ENCODE data around the gene LRCH1. TPM values are rescaled to one million over a fixed set of nuclear protein-coding genes. Genes with fewer than 3 reads are reported as not detected.

The LRCH1 gene
- total RNA-seq, 1 donor, result 6.9 TPM

DNA sequence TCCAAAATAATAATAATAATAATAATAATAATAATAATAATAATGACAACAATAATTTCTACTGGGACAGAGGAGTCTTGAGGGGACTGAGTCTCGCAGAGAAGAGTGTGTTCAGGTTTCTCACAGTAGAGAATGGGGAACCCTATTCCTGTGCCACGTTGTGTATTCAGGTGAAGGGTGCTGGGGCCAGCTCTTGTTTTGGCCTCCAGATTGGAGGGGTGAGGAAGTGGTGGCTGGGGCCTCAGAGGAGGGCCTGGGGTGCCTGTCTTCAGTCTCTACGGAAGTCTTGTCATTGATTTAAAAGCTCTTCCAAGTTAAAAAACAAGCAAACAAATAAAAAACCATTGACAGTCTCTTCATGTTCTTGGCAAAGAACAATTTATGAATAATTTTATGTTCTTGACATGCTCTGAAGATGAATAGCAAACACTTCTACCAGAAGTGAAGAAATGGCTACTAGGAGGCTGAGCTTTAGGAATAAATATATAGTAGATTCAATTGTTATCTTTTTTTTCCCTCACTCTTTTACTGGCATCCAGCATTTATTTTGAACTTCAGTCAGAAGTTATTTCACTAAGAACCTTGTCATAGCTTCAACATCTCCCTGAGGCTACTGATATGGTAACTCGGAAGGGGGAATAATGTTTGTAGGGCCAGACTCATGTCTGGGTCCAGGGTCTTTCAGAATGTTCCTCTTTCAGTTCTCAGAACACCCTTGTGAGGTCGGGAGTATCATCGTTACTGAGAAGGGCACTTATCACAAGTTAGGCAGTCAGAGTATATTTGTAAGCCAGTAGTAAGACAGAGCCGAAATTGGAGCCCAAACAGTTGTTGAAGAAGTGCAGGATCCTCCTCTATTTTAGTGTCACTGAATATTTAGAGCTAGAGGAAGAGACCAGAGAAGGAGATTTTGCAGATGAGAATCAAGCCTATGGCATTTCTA lies 13.1 kb downstream of the LRCH1 start:
- no peak overlapping the region for H3K4me3 ChIP-seq (ENCODE audit: insufficient read depth, low read length)
- H3K36me3 ChIP-seq (ENCODE audit: insufficient read depth, low read length), result no peaks in the 10 kb centered on the region
- H4K20me1 ChIP-seq (ENCODE audit: insufficient read depth, low read length), result peaks cover 42% of the 10 kb centered on the region
- peaks cover 7% of the 10 kb centered on the region for H3K4me1 ChIP-seq (ENCODE audit: insufficient read depth, low read length)
- peaks cover 93% of the 10 kb centered on the region for H3K79me2 ChIP-seq (ENCODE audit: insufficient read depth, low read length)
- H3K27ac ChIP-seq (ENCODE audit: low read depth, low read length), result no peak overlapping the region
- H3K9me3 ChIP-seq (ENCODE audit: low read depth, low read length), result no peaks in the 10 kb centered on the region
- no peak for DNase-seq (ENCODE audit: insufficient read length, low spot score, missing footprints)
- TF ChIP-seq, protein P1, sequence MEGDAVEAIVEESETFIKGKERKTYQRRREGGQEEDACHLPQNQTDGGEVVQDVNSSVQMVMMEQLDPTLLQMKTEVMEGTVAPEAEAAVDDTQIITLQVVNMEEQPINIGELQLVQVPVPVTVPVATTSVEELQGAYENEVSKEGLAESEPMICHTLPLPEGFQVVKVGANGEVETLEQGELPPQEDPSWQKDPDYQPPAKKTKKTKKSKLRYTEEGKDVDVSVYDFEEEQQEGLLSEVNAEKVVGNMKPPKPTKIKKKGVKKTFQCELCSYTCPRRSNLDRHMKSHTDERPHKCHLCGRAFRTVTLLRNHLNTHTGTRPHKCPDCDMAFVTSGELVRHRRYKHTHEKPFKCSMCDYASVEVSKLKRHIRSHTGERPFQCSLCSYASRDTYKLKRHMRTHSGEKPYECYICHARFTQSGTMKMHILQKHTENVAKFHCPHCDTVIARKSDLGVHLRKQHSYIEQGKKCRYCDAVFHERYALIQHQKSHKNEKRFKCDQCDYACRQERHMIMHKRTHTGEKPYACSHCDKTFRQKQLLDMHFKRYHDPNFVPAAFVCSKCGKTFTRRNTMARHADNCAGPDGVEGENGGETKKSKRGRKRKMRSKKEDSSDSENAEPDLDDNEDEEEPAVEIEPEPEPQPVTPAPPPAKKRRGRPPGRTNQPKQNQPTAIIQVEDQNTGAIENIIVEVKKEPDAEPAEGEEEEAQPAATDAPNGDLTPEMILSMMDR (IDR thresholded peaks at IDR 0.05; ENCODE audit: extremely low read depth, low read depth, low read length), result no peak
- H3K27me3 ChIP-seq (ENCODE audit: insufficient read depth, low read length), result no peaks in the 10 kb centered on the region
- no peak overlapping the region for H2AFZ ChIP-seq (ENCODE audit: low read length)
- H3K4me2 ChIP-seq (ENCODE audit: insufficient read depth, low read length), result no peak overlapping the region

DNA sequence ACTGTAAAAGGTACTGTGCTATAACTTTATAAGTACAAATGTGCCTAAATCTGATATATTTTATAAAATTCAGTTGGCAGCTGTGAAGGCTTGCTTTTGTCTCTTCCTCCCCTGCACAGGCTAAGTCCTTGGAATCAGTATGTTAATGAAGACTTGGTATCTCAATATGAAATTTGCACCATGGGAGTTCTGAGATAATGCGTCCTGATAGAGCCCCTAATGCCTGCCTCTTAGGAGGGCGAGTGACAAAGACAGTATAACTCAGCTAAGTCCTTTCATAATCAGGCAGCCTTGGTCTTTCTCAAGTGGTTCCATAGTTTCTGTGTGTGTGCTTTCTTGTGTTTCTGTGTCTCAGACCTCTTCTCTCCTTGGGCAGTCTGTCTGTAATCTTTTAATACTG lies 14.7 kb downstream of the LRCH1 start:
- Histone ChIP-seq H4K20me1 (ENCODE audit: insufficient read depth, low read length) (peaks cover 40% of the 10 kb centered on the region), H3K27ac (ENCODE audit: low read depth, low read length) (no peak overlapping the region), H2AFZ (ENCODE audit: low read length) (no peak overlapping the region), H3K9me3 (ENCODE audit: low read depth, low read length) (no peaks in the 10 kb centered on the region), H3K36me3 (ENCODE audit: insufficient read depth, low read length) (no peaks in the 10 kb centered on the region), H3K4me3 (ENCODE audit: insufficient read depth, low read length) (no peak overlapping the region), H3K27me3 (ENCODE audit: insufficient read depth, low read length) (no peaks in the 10 kb centered on the region), H3K79me2 (ENCODE audit: insufficient read depth, low read length) (peaks cover 92% of the 10 kb centered on the region), H3K4me1 (ENCODE audit: insufficient read depth, low read length) (no peaks in the 10 kb centered on the region), H3K4me2 (ENCODE audit: insufficient read depth, low read length) (no peak overlapping the region)
- TF ChIP-seq, protein P1 (IDR thresholded peaks at IDR 0.05; ENCODE audit: extremely low read depth, low read depth, low read length), result no peak
- DNase-seq (ENCODE audit: insufficient read length, low spot score, missing footprints), result no peak

DNA sequence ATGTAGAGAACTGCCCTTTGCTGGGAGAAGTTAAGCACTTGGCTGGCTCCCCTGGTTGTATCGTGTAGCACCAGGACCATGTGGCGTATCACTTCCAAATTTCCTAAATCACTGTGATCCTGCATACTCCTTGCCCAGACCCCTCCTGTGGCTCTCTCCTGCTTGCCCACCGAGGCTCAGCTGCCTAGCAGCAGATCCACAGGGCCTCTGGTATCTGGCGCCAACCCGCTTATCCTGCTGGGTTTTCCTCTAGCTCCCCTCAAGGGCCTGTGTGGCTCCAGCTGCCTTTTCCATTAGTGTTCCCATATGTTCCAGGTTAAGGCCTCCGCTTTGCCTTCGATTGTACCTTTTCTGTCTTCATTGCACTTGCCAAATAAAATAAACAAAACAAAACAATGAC lies 16.5 kb downstream of the LRCH1 start:
- Histone ChIP-seq H4K20me1 (ENCODE audit: insufficient read depth, low read length) (peaks cover 35% of the 10 kb centered on the region), H3K27ac (ENCODE audit: low read depth, low read length) (no peak overlapping the region), H3K4me3 (ENCODE audit: insufficient read depth, low read length) (no peak overlapping the region), H3K79me2 (ENCODE audit: insufficient read depth, low read length) (peaks cover 86% of the 10 kb centered on the region), H2AFZ (ENCODE audit: low read length) (no peak overlapping the region), H3K36me3 (ENCODE audit: insufficient read depth, low read length) (no peaks in the 10 kb centered on the region), H3K27me3 (ENCODE audit: insufficient read depth, low read length) (no peaks in the 10 kb centered on the region), H3K4me1 (ENCODE audit: insufficient read depth, low read length) (no peaks in the 10 kb centered on the region), H3K9me3 (ENCODE audit: low read depth, low read length) (no peaks in the 10 kb centered on the region), H3K4me2 (ENCODE audit: insufficient read depth, low read length) (no peak overlapping the region)
- TF ChIP-seq, protein P1 (IDR thresholded peaks at IDR 0.05; ENCODE audit: extremely low read depth, low read depth, low read length), result no peak
- DNase-seq (ENCODE audit: insufficient read length, low spot score, missing footprints), result no peak

DNA sequence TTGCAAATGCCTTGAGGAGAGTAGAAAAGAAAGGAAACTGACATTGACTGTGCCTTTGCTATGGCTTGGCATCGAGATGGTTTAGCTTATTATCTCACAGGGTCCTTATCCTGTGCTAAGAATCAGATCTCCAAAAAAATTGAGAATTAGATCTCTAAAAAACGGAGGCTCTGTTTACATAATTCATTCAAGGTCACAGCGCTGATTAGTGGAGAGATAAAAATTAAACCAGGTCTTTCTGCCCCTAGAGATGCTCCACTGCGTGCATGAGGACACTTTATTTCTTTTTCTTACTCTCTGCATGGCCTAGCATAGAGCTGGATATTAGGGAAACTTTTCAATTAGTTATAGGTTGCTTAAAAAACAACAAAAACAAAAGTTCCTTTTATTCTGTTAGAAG lies 17.3 kb downstream of the LRCH1 start:
- TF ChIP-seq, protein P1 (IDR thresholded peaks at IDR 0.05; ENCODE audit: extremely low read depth, low read depth, low read length), result no peak
- no peaks in the 10 kb centered on the region for H3K27me3 ChIP-seq (ENCODE audit: insufficient read depth, low read length)
- H3K79me2 ChIP-seq (ENCODE audit: insufficient read depth, low read length), result peaks cover 79% of the 10 kb centered on the region
- H3K9me3 ChIP-seq (ENCODE audit: low read depth, low read length), result no peaks in the 10 kb centered on the region
- DNase-seq (ENCODE audit: insufficient read length, low spot score, missing footprints), result no peak
- H3K27ac ChIP-seq (ENCODE audit: low read depth, low read length), result no peak overlapping the region
- no peak overlapping the region for H2AFZ ChIP-seq (ENCODE audit: low read length)
- peaks cover 40% of the 10 kb centered on the region for H4K20me1 ChIP-seq (ENCODE audit: insufficient read depth, low read length)
- no peak overlapping the region for H3K4me2 ChIP-seq (ENCODE audit: insufficient read depth, low read length)
- H3K4me1 ChIP-seq (ENCODE audit: insufficient read depth, low read length), result peaks cover 5% of the 10 kb centered on the region
- no peaks in the 10 kb centered on the region for H3K36me3 ChIP-seq (ENCODE audit: insufficient read depth, low read length)
- no peak overlapping the region for H3K4me3 ChIP-seq (ENCODE audit: insufficient read depth, low read length)
